Ascending aorta (tissue), 1 donor: ENCODE measurements around the gene PHF2. TPM values are rescaled to one million over a fixed set of nuclear protein-coding genes. Genes with fewer than 3 reads are reported as not detected.

ENCODE experiments used
- total RNA-seq: library from RNA; depleted of rRNA; stranded (reverse); fragments of >200 nt; gene quantifications from one replicate; pipeline ENCODE4 v1.1.0, GENCODE V29; 2016

The PHF2 gene
- total RNA-seq, 1 donor from 2014 or later: 45.1 TPM

Other genes starting within 250 kb of the PHF2 start
- gene FAM120A, start 124.9 kb upstream of the PHF2 start, total RNA-seq: 135 TPM
- gene FAM120AOS, start 123.0 kb upstream of the PHF2 start, total RNA-seq: 19.9 TPM